SK-N-SH treated with all-trans-retinoic acid at 6 μM for 48 hours (cell line): ENCODE results near the gene AMOTL2.

ENCODE experiments used
- BACH2 ChIP-seq: fragments of 250-450 bp; sonication (Bioruptor Pico); IDR thresholded peaks from 2 replicates; pipeline ENCODE4 v1.9.0; 2021; ENCODE audit warnings: mild to moderate bottlenecking, borderline replicate concordance
- CSDC2 ChIP-seq: fragments of 250-450 bp; sonication (Bioruptor Pico); IDR thresholded peaks from 2 replicates; pipeline ENCODE4 v1.5.0; 2020; ENCODE audit warnings: mild to moderate bottlenecking, moderate library complexity
- GLIS3 ChIP-seq: fragments of 250-450 bp; sonication (Bioruptor Pico); IDR thresholded peaks from 2 replicates; pipeline ENCODE4 v1.5.0; 2020; ENCODE audit warnings: mild to moderate bottlenecking, moderate library complexity
- ISL1 ChIP-seq: fragments of 250-450 bp; sonication (Bioruptor Pico); IDR thresholded peaks from 2 replicates; pipeline ENCODE4 v2.1.2; 2022; ENCODE audit warnings: mild to moderate bottlenecking, moderate library complexity
- OSR1 ChIP-seq: fragments of 250-450 bp; sonication (Bioruptor Pico); IDR thresholded peaks from 2 replicates; pipeline ENCODE4 v1.8.0; 2022; ENCODE audit warnings: moderate library complexity, mild to moderate bottlenecking, inconsistent platforms
- TOX ChIP-seq: fragments of 250-450 bp; sonication (Bioruptor Pico); IDR thresholded peaks from 2 replicates; pipeline ENCODE4 v1.8.0; 2021; ENCODE audit warnings: mild to moderate bottlenecking, moderate library complexity, borderline replicate concordance
- ZFP3 ChIP-seq: fragments of 250-450 bp; sonication (Bioruptor Pico); IDR thresholded peaks from 2 replicates; pipeline ENCODE4 v1.5.0; 2020; ENCODE audit warnings: mild to moderate bottlenecking, moderate library complexity
- ZFP30 ChIP-seq: fragments of 450-650 bp; formaldehyde crosslinking; IDR thresholded peaks from 2 replicates; pipeline ENCODE4 v1.5.0; 2022; ENCODE audit warnings: mild to moderate bottlenecking, moderate library complexity
- ZNF565 ChIP-seq: fragments of 450-650 bp; formaldehyde crosslinking; conservative IDR thresholded peaks from 2 replicates; pipeline ENCODE4 v1.5.0; 2020; ENCODE audit warnings: low read depth, mild to moderate bottlenecking, moderate library complexity
- ZNF70 ChIP-seq: fragments of 450-650 bp; formaldehyde crosslinking; IDR thresholded peaks from 2 replicates; pipeline ENCODE4 v1.5.0; 2020; ENCODE audit warnings: mild to moderate bottlenecking, moderate library complexity
- TF ChIP-seq, protein P1 (sequence below): fragments of 250-450 bp; sonication (Bioruptor Pico); IDR thresholded peaks from 2 replicates; pipeline ENCODE4 v1.8.0; 2020; ENCODE audit warnings: mild to moderate bottlenecking, moderate library complexity, borderline replicate concordance
- TF ChIP-seq, protein P2 (sequence below): fragments of 250-450 bp; sonication (Bioruptor Pico); IDR thresholded peaks from 2 replicates; pipeline ENCODE4 v1.5.1; 2020; ENCODE audit warnings: low read depth, mild to moderate bottlenecking, moderate library complexity
- TF ChIP-seq, protein P3 (sequence below): fragments of 250-450 bp; sonication (Bioruptor Pico); IDR thresholded peaks from 2 replicates; pipeline ENCODE4 v1.5.1; 2021; ENCODE audit warnings: mild to moderate bottlenecking, moderate library complexity
- TF ChIP-seq, protein P4 (sequence below): fragments of 250-450 bp; sonication (Bioruptor Pico); IDR thresholded peaks from 2 replicates; pipeline ENCODE4 v1.5.0; 2020; ENCODE audit warnings: mild to moderate bottlenecking, moderate library complexity

DNA sequence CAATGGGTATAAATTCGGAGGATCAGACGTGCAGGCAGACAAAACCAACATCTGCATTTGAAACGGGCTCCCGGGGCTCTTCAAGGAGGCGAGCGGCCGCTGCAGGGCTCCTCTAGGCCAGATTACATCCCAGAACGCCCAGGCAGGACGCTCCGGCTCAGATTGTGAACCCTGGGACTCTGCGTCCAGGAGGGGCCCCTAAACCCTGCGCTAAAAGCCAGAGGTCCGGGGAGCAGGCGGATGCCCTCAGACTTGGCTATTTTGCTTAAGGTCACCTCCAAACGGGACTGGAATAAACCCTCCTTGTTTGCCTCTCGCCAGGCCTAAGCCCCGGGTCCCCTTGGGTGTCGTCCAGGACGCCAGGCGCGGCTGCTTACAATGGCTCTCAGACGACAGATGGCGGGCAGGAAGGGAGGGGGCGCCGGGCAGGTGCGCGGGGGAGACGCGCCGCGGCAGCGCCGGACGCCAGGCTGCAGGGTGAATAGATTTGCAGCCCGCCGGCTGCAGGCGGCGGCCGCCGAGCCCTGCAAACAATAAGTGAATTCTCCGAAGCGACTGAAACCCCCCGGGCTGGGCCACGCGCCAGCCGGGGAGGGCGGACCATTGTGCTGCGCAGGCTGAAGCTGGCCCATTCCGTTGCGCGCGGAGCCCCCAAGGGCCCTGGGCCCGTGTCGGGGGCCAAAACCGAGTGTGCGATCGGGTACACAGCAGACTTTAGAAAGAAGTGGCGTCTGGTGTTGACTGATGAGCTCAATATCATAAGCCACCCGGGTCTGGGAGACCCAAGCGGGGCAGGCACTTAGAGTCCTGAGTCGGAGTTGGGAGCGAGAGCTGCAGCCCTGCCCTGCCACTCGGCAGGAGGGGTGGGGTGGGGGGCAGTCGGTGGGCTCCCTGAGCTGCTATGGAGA is 32.3 kb upstream of the AMOTL2 start:
- no peak for TF ChIP-seq CSDC2 (CRISPR knock-in tag)
- no peak for TF ChIP-seq ZNF565 (CRISPR knock-in tag)
- TF ChIP-seq BACH2 (CRISPR knock-in tag), result no peak
- no peak for TF ChIP-seq ISL1
- TF ChIP-seq ZNF70, result no peak
- TF ChIP-seq ZFP30 (CRISPR knock-in tag), result no peak
- no peak for TF ChIP-seq TOX
- TF ChIP-seq, protein P1, sequence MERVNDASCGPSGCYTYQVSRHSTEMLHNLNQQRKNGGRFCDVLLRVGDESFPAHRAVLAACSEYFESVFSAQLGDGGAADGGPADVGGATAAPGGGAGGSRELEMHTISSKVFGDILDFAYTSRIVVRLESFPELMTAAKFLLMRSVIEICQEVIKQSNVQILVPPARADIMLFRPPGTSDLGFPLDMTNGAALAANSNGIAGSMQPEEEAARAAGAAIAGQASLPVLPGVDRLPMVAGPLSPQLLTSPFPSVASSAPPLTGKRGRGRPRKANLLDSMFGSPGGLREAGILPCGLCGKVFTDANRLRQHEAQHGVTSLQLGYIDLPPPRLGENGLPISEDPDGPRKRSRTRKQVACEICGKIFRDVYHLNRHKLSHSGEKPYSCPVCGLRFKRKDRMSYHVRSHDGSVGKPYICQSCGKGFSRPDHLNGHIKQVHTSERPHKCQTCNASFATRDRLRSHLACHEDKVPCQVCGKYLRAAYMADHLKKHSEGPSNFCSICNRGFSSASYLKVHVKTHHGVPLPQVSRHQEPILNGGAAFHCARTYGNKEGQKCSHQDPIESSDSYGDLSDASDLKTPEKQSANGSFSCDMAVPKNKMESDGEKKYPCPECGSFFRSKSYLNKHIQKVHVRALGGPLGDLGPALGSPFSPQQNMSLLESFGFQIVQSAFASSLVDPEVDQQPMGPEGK (CRISPR knock-in tag), result no peak
- TF ChIP-seq, protein P2, sequence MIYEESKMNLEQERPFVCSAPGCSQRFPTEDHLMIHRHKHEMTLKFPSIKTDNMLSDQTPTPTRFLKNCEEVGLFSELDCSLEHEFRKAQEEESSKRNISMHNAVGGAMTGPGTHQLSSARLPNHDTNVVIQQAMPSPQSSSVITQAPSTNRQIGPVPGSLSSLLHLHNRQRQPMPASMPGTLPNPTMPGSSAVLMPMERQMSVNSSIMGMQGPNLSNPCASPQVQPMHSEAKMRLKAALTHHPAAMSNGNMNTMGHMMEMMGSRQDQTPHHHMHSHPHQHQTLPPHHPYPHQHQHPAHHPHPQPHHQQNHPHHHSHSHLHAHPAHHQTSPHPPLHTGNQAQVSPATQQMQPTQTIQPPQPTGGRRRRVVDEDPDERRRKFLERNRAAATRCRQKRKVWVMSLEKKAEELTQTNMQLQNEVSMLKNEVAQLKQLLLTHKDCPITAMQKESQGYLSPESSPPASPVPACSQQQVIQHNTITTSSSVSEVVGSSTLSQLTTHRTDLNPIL (CRISPR knock-in tag), result no peak
- TF ChIP-seq, protein P3, sequence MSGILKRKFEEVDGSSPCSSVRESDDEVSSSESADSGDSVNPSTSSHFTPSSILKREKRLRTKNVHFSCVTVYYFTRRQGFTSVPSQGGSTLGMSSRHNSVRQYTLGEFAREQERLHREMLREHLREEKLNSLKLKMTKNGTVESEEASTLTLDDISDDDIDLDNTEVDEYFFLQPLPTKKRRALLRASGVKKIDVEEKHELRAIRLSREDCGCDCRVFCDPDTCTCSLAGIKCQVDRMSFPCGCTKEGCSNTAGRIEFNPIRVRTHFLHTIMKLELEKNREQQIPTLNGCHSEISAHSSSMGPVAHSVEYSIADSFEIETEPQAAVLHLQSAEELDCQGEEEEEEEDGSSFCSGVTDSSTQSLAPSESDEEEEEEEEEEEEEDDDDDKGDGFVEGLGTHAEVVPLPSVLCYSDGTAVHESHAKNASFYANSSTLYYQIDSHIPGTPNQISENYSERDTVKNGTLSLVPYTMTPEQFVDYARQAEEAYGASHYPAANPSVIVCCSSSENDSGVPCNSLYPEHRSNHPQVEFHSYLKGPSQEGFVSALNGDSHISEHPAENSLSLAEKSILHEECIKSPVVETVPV, result no peak
- TF ChIP-seq GLIS3 (CRISPR knock-in tag), result no peak
- TF ChIP-seq, protein P4, sequence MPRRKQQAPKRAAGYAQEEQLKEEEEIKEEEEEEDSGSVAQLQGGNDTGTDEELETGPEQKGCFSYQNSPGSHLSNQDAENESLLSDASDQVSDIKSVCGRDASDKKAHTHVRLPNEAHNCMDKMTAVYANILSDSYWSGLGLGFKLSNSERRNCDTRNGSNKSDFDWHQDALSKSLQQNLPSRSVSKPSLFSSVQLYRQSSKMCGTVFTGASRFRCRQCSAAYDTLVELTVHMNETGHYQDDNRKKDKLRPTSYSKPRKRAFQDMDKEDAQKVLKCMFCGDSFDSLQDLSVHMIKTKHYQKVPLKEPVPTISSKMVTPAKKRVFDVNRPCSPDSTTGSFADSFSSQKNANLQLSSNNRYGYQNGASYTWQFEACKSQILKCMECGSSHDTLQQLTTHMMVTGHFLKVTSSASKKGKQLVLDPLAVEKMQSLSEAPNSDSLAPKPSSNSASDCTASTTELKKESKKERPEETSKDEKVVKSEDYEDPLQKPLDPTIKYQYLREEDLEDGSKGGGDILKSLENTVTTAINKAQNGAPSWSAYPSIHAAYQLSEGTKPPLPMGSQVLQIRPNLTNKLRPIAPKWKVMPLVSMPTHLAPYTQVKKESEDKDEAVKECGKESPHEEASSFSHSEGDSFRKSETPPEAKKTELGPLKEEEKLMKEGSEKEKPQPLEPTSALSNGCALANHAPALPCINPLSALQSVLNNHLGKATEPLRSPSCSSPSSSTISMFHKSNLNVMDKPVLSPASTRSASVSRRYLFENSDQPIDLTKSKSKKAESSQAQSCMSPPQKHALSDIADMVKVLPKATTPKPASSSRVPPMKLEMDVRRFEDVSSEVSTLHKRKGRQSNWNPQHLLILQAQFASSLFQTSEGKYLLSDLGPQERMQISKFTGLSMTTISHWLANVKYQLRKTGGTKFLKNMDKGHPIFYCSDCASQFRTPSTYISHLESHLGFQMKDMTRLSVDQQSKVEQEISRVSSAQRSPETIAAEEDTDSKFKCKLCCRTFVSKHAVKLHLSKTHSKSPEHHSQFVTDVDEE (CRISPR knock-in tag), result no peak
- no peak for TF ChIP-seq ZFP3 (CRISPR knock-in tag)
- no peak for TF ChIP-seq OSR1 (CRISPR knock-in tag)
